Activated naive CD4-positive, alpha-beta T cell treated with anti-CD3 and anti-CD28 coated beads for 36 hours (primary cell): Measurements from ENCODE around the gene ZNF593. TPM values are rescaled to one million over a fixed set of nuclear protein-coding genes. Genes with fewer than 3 reads are reported as not detected.
A peak's percentile ranks its signal among the peaks of the same experiment; 100 is the strongest.

Experiments
- CTCF ChIA-PET: fragments of 350-600 bp; sonication (Branson Sonifier 250); formaldehyde crosslinking; loops from one replicate; lab custom pipeline; 2021; ENCODE audit warnings: antibody characterized with exemption; lab: Charles Lee
- DNase-seq: peaks from one replicate; pipeline ENCODE4 v3.0.0-alpha.2; 2020
- H3K27ac Mint-ChIP-seq: one replicate; pipeline ENCODE4 v1.8.0; 2021; ENCODE audit warnings: mild to moderate bottlenecking, mixed read lengths
- H3K27me3 Mint-ChIP-seq: one replicate; pipeline ENCODE4 v1.8.0; 2021; ENCODE audit warnings: low read depth, mixed read lengths
- H3K36me3 Mint-ChIP-seq: one replicate; pipeline ENCODE4 v1.8.0; 2021; ENCODE audit warnings: low read depth, mixed read lengths
- H3K4me1 Mint-ChIP-seq: one replicate; pipeline ENCODE4 v1.8.0; 2021; ENCODE audit warnings: low read depth, mixed read lengths
- H3K4me3 Mint-ChIP-seq: one replicate; pipeline ENCODE4 v1.8.0; 2021; ENCODE audit warnings: mild to moderate bottlenecking, moderate library complexity, mixed read lengths
- H3K9me3 Mint-ChIP-seq: one replicate; pipeline ENCODE4 v1.8.0; 2021; ENCODE audit warnings: mixed read lengths
- intact Hi-C: fragments of 100-400 bp; cut with micrococcal nuclease; formaldehyde crosslinking; loops from one replicate; pipeline ENCODE4 v1.15.1; 2023
- total RNA-seq, 2 experiments: library from RNA; stranded (reverse); gene quantifications; one replicate each; pipeline ENCODE4 v1.2.3, GENCODE V29; 2021

ZNF593 gene
- total RNA-seq, 2 experiments from 2014 or later = 24.0 to 26.8 TPM

GRCh38 chr1:26197301-26197700 is 27.6 kb downstream of the ZNF593 start:
- intact Hi-C loops = no loop called here
- Mint-ChIP-seq H3K9me3 (no peaks in the 10 kb centered on the region), H3K4me1 (peaks cover 27% of the 10 kb centered on the region), H3K36me3 (no peaks in the 10 kb centered on the region), H3K27ac (no peak overlapping the region), H3K4me3 (no peak overlapping the region), H3K27me3 (no peaks in the 10 kb centered on the region)
- CTCF ChIA-PET = no interaction called here
- DNase-seq = no peak

GRCh38 chr1:26197813-26198212 is 28.1 kb downstream of the ZNF593 start:
- no peaks in the 10 kb centered on the region for H3K27me3 Mint-ChIP-seq
- DNase-seq = no peak
- H3K36me3 Mint-ChIP-seq = no peaks in the 10 kb centered on the region
- H3K4me3 Mint-ChIP-seq = no peak overlapping the region
- H3K27ac Mint-ChIP-seq = no peak overlapping the region
- intact Hi-C loops = no loop called here
- CTCF ChIA-PET = no interaction called here
- peaks cover 30% of the 10 kb centered on the region for H3K4me1 Mint-ChIP-seq
- H3K9me3 Mint-ChIP-seq = no peaks in the 10 kb centered on the region

- H3K9me3 Mint-ChIP-seq = no peaks in the 10 kb centered on the region
- no peak overlapping the region for H3K4me3 Mint-ChIP-seq
- intact Hi-C loops = no loop called here
- no peak for DNase-seq
- no peak overlapping the region for H3K27ac Mint-ChIP-seq
- no peaks in the 10 kb centered on the region for H3K27me3 Mint-ChIP-seq
- peaks cover 30% of the 10 kb centered on the region for H3K4me1 Mint-ChIP-seq
- CTCF ChIA-PET = interaction anchor here (0.5 kb wide), 1 partner anchor 231 kb away, joined by 7 read pairs; no protein-coding TSS in a partner anchor
- no peaks in the 10 kb centered on the region for H3K36me3 Mint-ChIP-seq
Observed at GRCh38 chr1:26200413-26200812, 30.7 kb downstream of the ZNF593 start.

GRCh38 chr1:26203642-26204318 is 34.1 kb downstream of the ZNF593 start:
- peak; percentile 22 for DNase-seq
- Mint-ChIP-seq H3K4me1 (peaks cover 30% of the 10 kb centered on the region), H3K27me3 (no peaks in the 10 kb centered on the region), H3K27ac (no peak overlapping the region), H3K9me3 (no peaks in the 10 kb centered on the region), H3K36me3 (no peaks in the 10 kb centered on the region), H3K4me3 (no peak overlapping the region)
- CTCF ChIA-PET = interaction anchor here (1.2 to 2.6 kb wide), 4 partner anchors 9 to 214 kb away, joined by 3 to 8 read pairs (median 6); partner anchors contain the start of gene CEP85
- intact Hi-C loops = no loop called here

- intact Hi-C loops = no loop called here
- CTCF ChIA-PET = interaction anchor here (0.7 kb wide), 1 partner anchor 196 kb away, joined by 6 read pairs; no protein-coding TSS in a partner anchor
- Mint-ChIP-seq H3K4me3 (no peak overlapping the region), H3K36me3 (no peaks in the 10 kb centered on the region), H3K9me3 (no peaks in the 10 kb centered on the region), H3K27me3 (no peaks in the 10 kb centered on the region), H3K4me1 (no peaks in the 10 kb centered on the region), H3K27ac (no peak overlapping the region)
- DNase-seq = no peak
Observed at GRCh38 chr1:26210147-26210870, 40.6 kb downstream of the ZNF593 start.

GRCh38 chr1:26212726-26213125 is 43.0 kb downstream of the ZNF593 start:
- CTCF ChIA-PET = interaction anchor here (0.8 to 1.0 kb wide), 2 partner anchors 9 to 150 kb away, joined by 3 to 4 read pairs; no protein-coding TSS in a partner anchor
- no peak for DNase-seq

GRCh38 chr1:26213335-26213905 is 43.7 kb downstream of the ZNF593 start:
- no peaks in the 10 kb centered on the region for H3K27me3 Mint-ChIP-seq
- intact Hi-C loops = no loop called here
- no peak overlapping the region for H3K27ac Mint-ChIP-seq
- no peaks in the 10 kb centered on the region for H3K9me3 Mint-ChIP-seq
- DNase-seq = no peak
- H3K4me1 Mint-ChIP-seq = no peaks in the 10 kb centered on the region
- CTCF ChIA-PET = interaction anchor here (0.8 kb wide), 1 partner anchor 149 kb away, joined by 3 read pairs; no protein-coding TSS in a partner anchor
- H3K4me3 Mint-ChIP-seq = no peak overlapping the region
- H3K36me3 Mint-ChIP-seq = no peaks in the 10 kb centered on the region

More at GRCh38 chr1:26212726-26213125, 43.0 kb downstream of the ZNF593 start:
- H3K4me1 Mint-ChIP-seq = no peaks in the 10 kb centered on the region
- H3K27ac Mint-ChIP-seq = no peak overlapping the region
- intact Hi-C loops = no loop called here
- no peaks in the 10 kb centered on the region for H3K9me3 Mint-ChIP-seq
- H3K27me3 Mint-ChIP-seq = no peaks in the 10 kb centered on the region
- no peaks in the 10 kb centered on the region for H3K36me3 Mint-ChIP-seq
- H3K4me3 Mint-ChIP-seq = no peak overlapping the region

GRCh38 chr1:26215246-26215645 is 45.5 kb downstream of the ZNF593 start:
- CTCF ChIA-PET = interaction anchor here (1.7 kb wide), 1 partner anchor 17 kb away, joined by 4 read pairs; no protein-coding TSS in a partner anchor
- Mint-ChIP-seq H3K4me3 (no peak overlapping the region), H3K36me3 (no peaks in the 10 kb centered on the region), H3K9me3 (no peaks in the 10 kb centered on the region), H3K4me1 (no peaks in the 10 kb centered on the region), H3K27me3 (no peaks in the 10 kb centered on the region), H3K27ac (no peak overlapping the region)
- intact Hi-C loops = no loop called here
- DNase-seq = no peak

- H3K4me1 Mint-ChIP-seq = no peaks in the 10 kb centered on the region
- CTCF ChIA-PET = no interaction called here
Observed at GRCh38 chr1:26218906-26219494, 49.3 kb downstream of the ZNF593 start.

More at GRCh38 chr1:26218906-26219494, 49.3 kb downstream of the ZNF593 start:
- H3K36me3 Mint-ChIP-seq = no peaks in the 10 kb centered on the region
- DNase-seq = no peak
- H3K27me3 Mint-ChIP-seq = no peaks in the 10 kb centered on the region
- intact Hi-C loops = no loop called here
- H3K27ac Mint-ChIP-seq = no peak overlapping the region
- H3K9me3 Mint-ChIP-seq = no peaks in the 10 kb centered on the region
- H3K4me3 Mint-ChIP-seq = no peak overlapping the region

Other genes starting within 250 kb of the ZNF593 start
- 1 to 10 TPM; 4.7 to 5.2 TPM for gene PAFAH2, start 171.8 kb upstream of the ZNF593 start, total RNA-seq
- gene EXTL1, start 148.1 kb upstream of the ZNF593 start, total RNA-seq = not detected
- not detected for gene SLC30A2, start 123.8 kb upstream of the ZNF593 start, total RNA-seq
- gene TRIM63, start 102.3 kb upstream of the ZNF593 start, total RNA-seq = under 1 TPM; 0.33 to 0.40 TPM
- 10 to 100 TPM; 20.5 to 21.4 TPM for gene PDIK1L, start 58.1 kb upstream of the ZNF593 start, total RNA-seq
- gene FAM110D, start 10.8 kb upstream of the ZNF593 start, total RNA-seq = under 1 TPM in 1 of 2 experiments, not detected in 1; 0.07 TPM
- not detected for gene C1orf232, start 945 bp upstream of the ZNF593 start, total RNA-seq
- not detected for gene ZNF593OS, start 1.9 kb downstream of the ZNF593 start, total RNA-seq
- 1 to 10 TPM; 1.5 to 1.8 TPM for gene CNKSR1, start 7.6 kb downstream of the ZNF593 start, total RNA-seq
- not detected for gene CATSPER4, start 20.7 kb downstream of the ZNF593 start, total RNA-seq
- 10 to 100 TPM; 45.7 to 47.0 TPM for gene CEP85, start 64.3 kb downstream of the ZNF593 start, total RNA-seq
- 100 to 1,000 TPM; 130 to 132 TPM for gene SH3BGRL3, start 110.2 kb downstream of the ZNF593 start, total RNA-seq
- 10 to 100 TPM; 26.4 to 26.9 TPM for gene UBXN11, start 136.7 kb downstream of the ZNF593 start, total RNA-seq
- 100 to 1,000 TPM; 129 to 141 TPM for gene CD52, start 148.1 kb downstream of the ZNF593 start, total RNA-seq
- under 1 TPM; 0.37 to 0.72 TPM for gene CRYBG2, start 184.2 kb downstream of the ZNF593 start, total RNA-seq
- not detected for gene ZNF683, start 202.8 kb downstream of the ZNF593 start, total RNA-seq
- gene LIN28A, start 240.9 kb downstream of the ZNF593 start, total RNA-seq = not detected